Ovary (tissue), 9 donors: ENCODE measurements around the gene SLC1A5. TPM values are rescaled to one million over a fixed set of nuclear protein-coding genes. Genes with fewer than 3 reads are reported as not detected.
"Not testable (repeated sequence)": the region's sequence is repeated elsewhere in the genome, so short reads cannot be mapped to it uniquely, and the experiment has no call there.

Experiments
- DNase-seq, 5 donors: peaks; one replicate each; pipeline ENCODE4 v3.0.0-alpha.2; 2019 to 2020
- H3K27ac ChIP-seq, 2 donors: fragments of 200-600 bp; one replicate each; pipeline versions ENCODE4 v1.5.1 to v1.8.0; 2019 to 2022
- H3K27me3 ChIP-seq: fragments of 200-600 bp; one replicate; pipeline ENCODE4 v1.8.0; 2022
- H3K36me3 ChIP-seq: fragments of 200-600 bp; sonication (generic); one replicate; pipeline ENCODE4 v1.5.1; 2019
- H3K4me1 ChIP-seq: one replicate; pipeline ENCODE4 v1.8.1; 2013; ENCODE audit warnings: mild to moderate bottlenecking, moderate library complexity; ENCODE audit not compliant: insufficient read depth
- H3K4me3 ChIP-seq: fragments of 200-600 bp; sonication (generic); one replicate; pipeline ENCODE4 v1.5.1; 2017
- H3K9me3 ChIP-seq, 2 donors: fragments of 200-600 bp in 1 of 2; sonication (generic) in 1 of 2; one replicate each; pipeline versions ENCODE4 v1.5.1 to v1.8.1; 2013 to 2019; ENCODE audit warnings: mild to moderate bottlenecking in 1 of 2, moderate library complexity in 1 of 2
- EP300 ChIP-seq: sonication (generic); formaldehyde crosslinking; IDR thresholded peaks from one replicate; pipeline ENCODE4 v1.6.1; 2017; ENCODE audit warnings: antibody characterized with exemption
- POLR2A ChIP-seq: fragments of 450-650 bp; IDR thresholded peaks from one replicate; pipeline ENCODE4 v1.6.1; 2017; ENCODE audit warnings: antibody characterized with exemption, mild to moderate bottlenecking, moderate library complexity
- WGBS, 3 donors: extraction: QIAGEN DNeasy Blood & Tissue Kit in 1 of 3; methylation state at CpG; one replicate each; pipeline versions ENCODE4 v1.1.5 to v1.1.7; 2013 to 2017; 5-methylcytosine and 5-hydroxymethylcytosine counted together
- intact Hi-C, 4 donors: fragments of 100-400 bp; cut with DNase I; formaldehyde crosslinking; loops; one replicate each; pipeline versions ENCODE4 v1.11.0 to v1.15.1; 2022 to 2023
- polyA plus RNA-seq, 2 donors: library from polyadenylated mRNA; stranded (reverse); fragments of 200-250 nt in 1 of 2; fragments of 350-450 nt in 1 of 2; fragmentation: Illumina TruSeq in 1 of 2; extraction: RNeasy Lipid Tissue Mini Kit (QIAGEN cat#74804) in 1 of 2; gene quantifications; one replicate each; pipeline ENCODE4 v1.2.3, GENCODE V29; 2013 to 2014
- total RNA-seq, 7 donors: library from RNA; depleted of rRNA in 2 of 7; stranded (reverse); fragments of >200 nt in 2 of 7; fragmentation: NEBNext Ultra II Directional in 3 of 7; extraction: Animal tissue kit (Norgen Biotek cat#: 25700) in 3 of 7; gene quantifications; one replicate each; pipeline versions ENCODE4 v1.1.0 to v1.2.4, GENCODE V29; 2016 to 2023
- TF ChIP-seq, protein P1 (sequence below), 3 donors: fragments of 450-650 bp in 2 of 3; fragments of 200-600 bp in 1 of 3; IDR thresholded peaks; one replicate each; pipeline versions ENCODE4 v1.5.1 to v1.8.0; 2016 to 2022; ENCODE audit warnings: antibody characterized with exemption in 3 of 3, mild to moderate bottlenecking in 1 of 3
- donor health status: DM: no; HTN: no; CAD: no; lungs with moderate emphysema.
- donor health status: DM: no; HTN: no; CAD: no.
- donor health status: Bipolar disorder and iron deficiency.
- donor health status: DM: yes; HTN: yes; CAD: no.
- donor health status: DM: no; HTN: no; CAD: no.
- donor health status: DM: yes; HTN: yes; CAD: no.

SLC1A5 gene
- total and polyA plus RNA-seq, 9 donors: 26.8 to 339 (median 61.6) TPM

DNA sequence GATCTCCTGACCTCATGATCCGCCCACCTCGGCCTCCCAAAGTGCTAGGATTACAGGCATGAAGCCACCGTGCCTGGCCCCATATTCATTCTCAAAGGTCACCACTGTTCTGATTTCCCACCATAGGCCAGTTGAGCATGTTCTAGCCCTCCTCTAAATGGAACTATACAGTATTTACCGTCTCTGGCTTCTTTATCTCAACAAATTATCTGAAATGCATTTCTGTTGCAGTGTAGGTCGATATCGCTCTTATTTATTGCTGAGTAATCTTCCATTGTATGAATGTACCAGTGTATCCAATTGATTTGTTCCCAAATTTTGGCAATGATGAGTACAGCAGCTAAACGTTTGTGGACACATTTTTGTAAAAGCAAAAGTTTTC, 15.4 kb downstream of the SLC1A5 start:
- no peak for DNase-seq
- Histone ChIP-seq H3K4me3 (no peak overlapping the region), H3K27me3 (no peaks in the 10 kb centered on the region), H3K4me1 (peaks cover 1% of the 10 kb centered on the region), H3K36me3 (no peaks in the 10 kb centered on the region), H3K27ac (no peak overlapping the region), H3K9me3 (no peaks in the 10 kb centered on the region)
- TF ChIP-seq, protein P1, sequence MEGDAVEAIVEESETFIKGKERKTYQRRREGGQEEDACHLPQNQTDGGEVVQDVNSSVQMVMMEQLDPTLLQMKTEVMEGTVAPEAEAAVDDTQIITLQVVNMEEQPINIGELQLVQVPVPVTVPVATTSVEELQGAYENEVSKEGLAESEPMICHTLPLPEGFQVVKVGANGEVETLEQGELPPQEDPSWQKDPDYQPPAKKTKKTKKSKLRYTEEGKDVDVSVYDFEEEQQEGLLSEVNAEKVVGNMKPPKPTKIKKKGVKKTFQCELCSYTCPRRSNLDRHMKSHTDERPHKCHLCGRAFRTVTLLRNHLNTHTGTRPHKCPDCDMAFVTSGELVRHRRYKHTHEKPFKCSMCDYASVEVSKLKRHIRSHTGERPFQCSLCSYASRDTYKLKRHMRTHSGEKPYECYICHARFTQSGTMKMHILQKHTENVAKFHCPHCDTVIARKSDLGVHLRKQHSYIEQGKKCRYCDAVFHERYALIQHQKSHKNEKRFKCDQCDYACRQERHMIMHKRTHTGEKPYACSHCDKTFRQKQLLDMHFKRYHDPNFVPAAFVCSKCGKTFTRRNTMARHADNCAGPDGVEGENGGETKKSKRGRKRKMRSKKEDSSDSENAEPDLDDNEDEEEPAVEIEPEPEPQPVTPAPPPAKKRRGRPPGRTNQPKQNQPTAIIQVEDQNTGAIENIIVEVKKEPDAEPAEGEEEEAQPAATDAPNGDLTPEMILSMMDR (IDR thresholded peaks at IDR 0.05): no peak
- no peak for TF ChIP-seq POLR2A
- TF ChIP-seq EP300: no peak
- 60 to 67% (median 63%) methylated on average over 7 of the region's 7 CpGs for WGBS, 3 donors
- intact Hi-C loops: no loop called here

DNA sequence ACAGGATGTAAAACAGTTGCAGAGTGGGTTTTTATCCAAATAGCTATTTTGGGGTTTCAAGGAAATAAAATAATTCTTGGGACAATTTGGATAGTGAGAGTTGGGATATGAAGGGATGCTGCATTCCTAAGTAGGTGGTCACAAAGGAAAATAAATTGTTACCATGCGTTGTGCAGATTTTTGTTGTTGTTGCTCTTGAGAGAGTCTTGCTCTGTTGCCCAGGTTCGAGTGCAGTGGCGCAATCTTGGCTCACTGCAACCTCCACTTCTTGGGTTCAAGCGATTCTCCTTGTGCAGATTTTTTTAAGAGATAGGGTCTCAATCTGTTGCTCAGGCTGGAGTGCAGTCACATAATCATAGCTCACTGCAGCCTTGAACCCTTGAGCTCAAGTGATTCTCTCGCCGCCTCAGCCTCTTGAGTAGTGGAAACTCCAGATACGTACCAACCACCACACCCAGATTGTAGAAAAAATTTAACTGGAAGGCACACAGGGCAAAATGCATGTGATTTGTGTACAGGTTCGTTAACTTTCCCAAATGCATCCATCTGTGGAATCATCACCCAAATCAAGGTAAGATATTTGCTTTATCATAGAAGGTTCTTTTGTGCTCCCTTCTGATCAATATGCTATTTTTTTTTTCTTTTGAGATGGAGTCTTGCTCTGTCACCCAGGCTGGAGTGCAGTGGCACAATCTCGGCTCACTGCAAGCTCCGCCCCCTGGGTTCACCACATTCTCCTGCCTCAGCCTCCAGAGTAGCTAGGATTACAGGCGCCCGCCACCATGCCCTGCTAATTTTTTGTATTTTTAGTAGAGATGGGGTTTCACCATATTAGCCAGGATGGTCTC, 16.0 kb downstream of the SLC1A5 start:
- Histone ChIP-seq H3K36me3 (no peaks in the 10 kb centered on the region), H3K9me3 (no peaks in the 10 kb centered on the region), H3K27me3 (no peaks in the 10 kb centered on the region), H3K27ac (no peak overlapping the region), H3K4me3 (no peak overlapping the region), H3K4me1 (peaks cover 1% of the 10 kb centered on the region)
- DNase-seq: no peak
- 59 to 78% (median 73%) methylated on average over 11 to 12 of the region's 12 CpGs for WGBS, 3 donors
- no peak for TF ChIP-seq EP300
- no peak for TF ChIP-seq POLR2A
- TF ChIP-seq, protein P1 (IDR thresholded peaks at IDR 0.05): no peak
- intact Hi-C loops: no loop called here

DNA sequence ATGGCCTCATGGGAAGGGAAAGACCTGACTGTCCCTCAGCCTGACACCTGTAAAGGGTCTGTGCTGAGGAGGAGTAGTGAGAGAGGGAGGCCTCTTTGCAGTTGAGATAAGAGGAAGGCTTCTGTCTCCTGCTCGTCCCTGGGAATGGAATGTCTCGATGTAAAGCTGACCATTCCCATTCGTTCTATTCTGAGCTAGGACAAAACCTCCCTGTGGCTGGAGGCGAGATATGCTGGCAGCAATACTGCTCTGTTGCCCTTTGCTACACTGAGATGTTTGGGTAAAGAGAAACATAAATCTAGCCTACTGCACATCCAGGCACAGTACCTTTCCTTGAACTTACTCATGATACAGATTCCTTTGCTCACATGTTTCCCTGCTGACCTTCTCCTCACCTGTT, 19.6 kb downstream of the SLC1A5 start:
- DNase-seq, H3K9me3 ChIP-seq, H3K4me3 ChIP-seq, H3K4me1 ChIP-seq, H3K27ac ChIP-seq, intact Hi-C loops, H3K36me3 ChIP-seq, H3K27me3 ChIP-seq: not testable (repeated sequence)
- 2 to 21% (median 10%) methylated on average over 4 of the region's 4 CpGs for WGBS, 3 donors

DNA sequence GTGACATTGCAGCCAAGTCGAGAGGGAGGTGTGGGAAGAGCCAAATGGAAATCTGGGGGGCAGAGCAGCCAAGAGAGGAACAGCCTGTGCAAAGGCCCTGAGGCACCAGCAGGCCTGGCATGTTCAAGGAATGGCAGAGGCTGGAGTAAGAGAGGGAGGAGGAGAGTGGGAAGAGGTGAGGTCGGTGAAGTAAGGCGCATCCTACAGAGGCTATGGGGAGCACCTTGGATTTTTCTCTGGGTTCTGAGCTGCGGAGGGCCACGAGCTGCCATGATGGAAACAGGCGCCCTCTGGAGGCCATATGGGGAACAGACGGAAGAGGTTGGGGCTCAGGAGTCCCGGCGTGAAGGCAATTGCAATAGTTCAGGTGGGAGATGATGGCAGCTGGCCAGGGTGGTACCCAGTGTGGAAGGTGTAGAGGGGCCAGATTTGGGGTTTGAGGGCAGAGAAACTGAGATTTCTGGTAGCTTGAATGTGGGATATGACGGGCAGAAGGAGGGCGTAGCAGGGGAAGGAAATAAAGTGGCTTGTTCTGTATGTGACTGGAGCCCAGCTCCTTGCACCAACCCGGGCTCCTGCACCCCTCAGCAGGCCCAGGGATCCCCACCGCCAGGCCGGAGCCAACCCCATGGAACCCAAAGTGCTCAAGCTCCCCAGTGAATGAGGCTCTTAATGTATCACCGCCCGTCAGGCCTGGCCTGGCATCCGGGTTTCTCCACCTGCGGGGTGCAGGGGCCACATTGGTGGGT, 21.7 kb downstream of the SLC1A5 start:
- 57 to 64% (median 61%) methylated on average over 18 of the region's 18 CpGs for WGBS, 3 donors
- no peaks in the 10 kb centered on the region for H3K9me3 ChIP-seq

More for the DNA sequence above, 21.7 kb downstream of the SLC1A5 start:
- TF ChIP-seq, protein P1 (IDR thresholded peaks at IDR 0.05): peak in 1 of 3 donors; percentile 12
- TF ChIP-seq EP300: no peak
- Histone ChIP-seq H3K4me1 (peaks cover 2% of the 10 kb centered on the region), H3K36me3 (no peaks in the 10 kb centered on the region), H3K27me3 (no peaks in the 10 kb centered on the region), H3K27ac (no peak overlapping the region), H3K4me3 (no peak overlapping the region)
- DNase-seq: no peak
- intact Hi-C loops: no loop called here
